Esophagus squamous epithelium (tissue), 4 donors: ENCODE measurements around the gene CREB3L2.

Experiments
- POLR2A ChIP-seq, 4 donors: fragments of 450-650 bp; IDR thresholded peaks; one replicate each; pipeline ENCODE4 v1.6.1; 2017; ENCODE audit warnings: antibody characterized with exemption in 4 of 4, mild to moderate bottlenecking in 4 of 4, moderate library complexity in 3 of 4
- TF ChIP-seq, protein P1 (sequence below), 6 experiments: fragments of 450-650 bp in 4 of 6; fragments of 200-600 bp in 2 of 6; sonication (generic) in 2 of 6; IDR thresholded peaks; one replicate each; pipeline ENCODE4 v1.5.1; 2016 to 2019; ENCODE audit warnings: antibody characterized with exemption in 6 of 6, mild to moderate bottlenecking in 4 of 6, moderate library complexity in 4 of 6

GRCh38 chr7:137835486-137836112, 166.3 kb downstream of the CREB3L2 start:
- TF ChIP-seq, protein P1, sequence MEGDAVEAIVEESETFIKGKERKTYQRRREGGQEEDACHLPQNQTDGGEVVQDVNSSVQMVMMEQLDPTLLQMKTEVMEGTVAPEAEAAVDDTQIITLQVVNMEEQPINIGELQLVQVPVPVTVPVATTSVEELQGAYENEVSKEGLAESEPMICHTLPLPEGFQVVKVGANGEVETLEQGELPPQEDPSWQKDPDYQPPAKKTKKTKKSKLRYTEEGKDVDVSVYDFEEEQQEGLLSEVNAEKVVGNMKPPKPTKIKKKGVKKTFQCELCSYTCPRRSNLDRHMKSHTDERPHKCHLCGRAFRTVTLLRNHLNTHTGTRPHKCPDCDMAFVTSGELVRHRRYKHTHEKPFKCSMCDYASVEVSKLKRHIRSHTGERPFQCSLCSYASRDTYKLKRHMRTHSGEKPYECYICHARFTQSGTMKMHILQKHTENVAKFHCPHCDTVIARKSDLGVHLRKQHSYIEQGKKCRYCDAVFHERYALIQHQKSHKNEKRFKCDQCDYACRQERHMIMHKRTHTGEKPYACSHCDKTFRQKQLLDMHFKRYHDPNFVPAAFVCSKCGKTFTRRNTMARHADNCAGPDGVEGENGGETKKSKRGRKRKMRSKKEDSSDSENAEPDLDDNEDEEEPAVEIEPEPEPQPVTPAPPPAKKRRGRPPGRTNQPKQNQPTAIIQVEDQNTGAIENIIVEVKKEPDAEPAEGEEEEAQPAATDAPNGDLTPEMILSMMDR (IDR thresholded peaks at IDR 0.05), result no peak
- no peak for TF ChIP-seq POLR2A (IDR thresholded peaks at IDR 0.05)
